Neural progenitor cell (in vitro differentiated cells): ENCODE data around the gene SKIL.

Source experiments
- CTCF ChIP-seq: fragments of 200-600 bp; sonication (generic); IDR thresholded peaks from 2 replicates; pipeline ENCODE4 v1.5.1; 2017; ENCODE audit warnings: antibody characterized with exemption, mild to moderate bottlenecking
- EZH2 ChIP-seq: fragments of 200-600 bp; sonication (generic); IDR thresholded peaks from 2 replicates; pipeline ENCODE4 v1.6.1; 2017; ENCODE audit warnings: antibody characterized with exemption, mild to moderate bottlenecking, moderate library complexity

GRCh38 chr3:170331143-170331542, 26.4 kb upstream of the SKIL start:
- TF ChIP-seq EZH2 (no peak), CTCF (no peak)
